ENCODE data around the gene GCDH.
"Not testable (repeated sequence)": the region's sequence is repeated elsewhere in the genome, so short reads cannot be mapped to it uniquely, and the experiment has no call there.

The GCDH gene

DNA sequence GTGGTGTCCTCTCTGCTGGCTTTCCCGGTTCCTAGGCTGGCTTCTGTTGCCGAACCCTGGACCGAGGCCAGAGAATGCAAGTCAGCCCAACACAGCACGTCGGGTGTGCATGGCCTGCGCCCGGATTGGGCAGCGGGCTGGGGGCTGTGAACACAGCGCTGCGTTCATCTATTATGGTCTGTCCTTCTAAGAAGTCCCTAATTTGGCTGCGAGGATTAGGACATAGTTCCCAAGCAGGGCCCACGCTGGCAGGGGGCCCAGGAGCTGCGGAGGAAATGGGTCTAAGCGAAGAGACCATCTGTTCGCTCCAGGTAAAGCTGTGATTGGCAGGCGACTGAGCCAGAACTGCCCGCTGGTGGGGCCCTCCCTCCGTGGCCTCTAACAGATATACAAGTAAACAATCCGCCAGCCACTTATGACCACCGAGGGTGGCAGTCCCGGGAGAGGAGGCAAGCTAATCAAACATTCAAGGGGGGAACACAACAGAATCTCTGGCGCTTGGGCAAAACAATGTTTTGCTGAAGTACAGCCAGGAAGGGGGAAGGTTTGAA lies 22.1 kb downstream of the GCDH start:
- Mint-ChIP-seq H3K27ac (no peak overlapping the region), H3K9me3 (no peaks in the 10 kb centered on the region), H3K36me3 (ENCODE audit: low read depth) (peaks cover 3% of the 10 kb centered on the region), H3K27me3 (ENCODE audit: low read depth) (no peaks in the 10 kb centered on the region), H3K4me1 (ENCODE audit: low read depth) (peaks cover 15% of the 10 kb centered on the region), H3K4me3 (no peak overlapping the region)

GRCh38 chr19:12913851-12914690 lies 23.1 kb downstream of the GCDH start:
- Mint-ChIP-seq H3K27ac (peak overlapping the region; percentile 97), H3K27me3 (ENCODE audit: low read depth) (no peaks in the 10 kb centered on the region), H3K36me3 (ENCODE audit: low read depth) (peaks cover 3% of the 10 kb centered on the region), H3K4me3 (peak overlapping the region; percentile 62), H3K4me1 (ENCODE audit: low read depth) (peaks cover 20% of the 10 kb centered on the region), H3K9me3 (no peaks in the 10 kb centered on the region)

- not testable (repeated sequence) for H3K27me3 Mint-ChIP-seq (ENCODE audit: low read depth); H3K4me3 Mint-ChIP-seq; H3K9me3 Mint-ChIP-seq; H3K36me3 Mint-ChIP-seq (ENCODE audit: low read depth); H3K27ac Mint-ChIP-seq
- peaks cover 25% of the 10 kb centered on the region for H3K4me1 Mint-ChIP-seq (ENCODE audit: low read depth)
These were observed 24.9 kb downstream of the GCDH start for GRCh38 chr19:12915860-12916259.

DNA sequence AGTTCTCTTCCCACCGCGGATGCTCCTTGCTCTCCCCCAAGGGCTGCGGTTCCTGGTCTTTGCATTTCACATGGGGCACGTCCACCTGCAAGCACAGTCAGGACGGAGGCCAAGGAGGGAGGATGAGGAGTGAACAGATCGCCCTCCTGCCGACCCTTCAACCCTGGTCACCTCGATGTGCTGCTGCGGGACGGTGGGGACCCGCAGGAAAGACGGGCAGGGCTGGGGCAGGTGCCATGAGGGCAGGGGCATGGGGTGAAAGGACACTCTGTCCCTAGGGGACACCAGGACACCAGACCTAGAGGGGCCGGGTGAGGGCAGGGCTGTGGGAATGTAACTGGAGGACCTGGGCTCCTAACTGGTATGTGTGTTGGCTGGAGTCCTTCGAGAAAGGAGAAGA lies 27.3 kb downstream of the GCDH start:
- H3K36me3 Mint-ChIP-seq (ENCODE audit: low read depth): peaks cover 9% of the 10 kb centered on the region
- peak overlapping the region; percentile 62 for H3K4me3 Mint-ChIP-seq
- H3K27me3 Mint-ChIP-seq (ENCODE audit: low read depth): no peaks in the 10 kb centered on the region
- no peaks in the 10 kb centered on the region for H3K9me3 Mint-ChIP-seq
- H3K4me1 Mint-ChIP-seq (ENCODE audit: low read depth): peaks cover 25% of the 10 kb centered on the region
- H3K27ac Mint-ChIP-seq: peak overlapping the region; percentile 78

GRCh38 chr19:12921047-12921446 lies 30.1 kb downstream of the GCDH start:
- Mint-ChIP-seq H3K27me3 (ENCODE audit: low read depth) (no peaks in the 10 kb centered on the region), H3K4me1 (ENCODE audit: low read depth) (peaks cover 10% of the 10 kb centered on the region), H3K27ac (no peak overlapping the region), H3K36me3 (ENCODE audit: low read depth) (peaks cover 21% of the 10 kb centered on the region), H3K4me3 (no peak overlapping the region), H3K9me3 (no peaks in the 10 kb centered on the region)

DNA sequence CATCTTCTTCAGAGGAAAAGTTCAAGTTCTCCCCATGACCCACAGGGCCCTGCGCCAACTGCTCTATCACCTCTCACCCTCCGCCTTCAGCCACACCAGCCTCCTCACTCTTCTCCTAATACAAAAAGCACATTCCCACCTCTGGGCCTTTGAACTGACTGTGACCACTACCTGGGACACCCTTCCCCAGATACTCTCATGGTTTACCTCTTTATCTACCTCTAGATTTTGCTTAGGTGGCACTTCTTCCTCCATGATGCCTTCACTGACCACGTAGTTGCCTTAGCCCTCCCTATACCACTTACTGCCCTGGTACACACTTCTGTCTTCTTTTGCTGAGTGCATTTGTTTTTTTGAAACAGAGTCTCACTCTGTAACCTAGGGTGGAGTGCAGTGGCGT lies 32.0 kb downstream of the GCDH start:
- no peak overlapping the region for H3K27ac Mint-ChIP-seq
- H3K36me3 Mint-ChIP-seq (ENCODE audit: low read depth): peaks cover 29% of the 10 kb centered on the region
- no peaks in the 10 kb centered on the region for H3K27me3 Mint-ChIP-seq (ENCODE audit: low read depth)
- peaks cover 10% of the 10 kb centered on the region for H3K4me1 Mint-ChIP-seq (ENCODE audit: low read depth)
- H3K9me3 Mint-ChIP-seq: no peaks in the 10 kb centered on the region
- no peak overlapping the region for H3K4me3 Mint-ChIP-seq

DNA sequence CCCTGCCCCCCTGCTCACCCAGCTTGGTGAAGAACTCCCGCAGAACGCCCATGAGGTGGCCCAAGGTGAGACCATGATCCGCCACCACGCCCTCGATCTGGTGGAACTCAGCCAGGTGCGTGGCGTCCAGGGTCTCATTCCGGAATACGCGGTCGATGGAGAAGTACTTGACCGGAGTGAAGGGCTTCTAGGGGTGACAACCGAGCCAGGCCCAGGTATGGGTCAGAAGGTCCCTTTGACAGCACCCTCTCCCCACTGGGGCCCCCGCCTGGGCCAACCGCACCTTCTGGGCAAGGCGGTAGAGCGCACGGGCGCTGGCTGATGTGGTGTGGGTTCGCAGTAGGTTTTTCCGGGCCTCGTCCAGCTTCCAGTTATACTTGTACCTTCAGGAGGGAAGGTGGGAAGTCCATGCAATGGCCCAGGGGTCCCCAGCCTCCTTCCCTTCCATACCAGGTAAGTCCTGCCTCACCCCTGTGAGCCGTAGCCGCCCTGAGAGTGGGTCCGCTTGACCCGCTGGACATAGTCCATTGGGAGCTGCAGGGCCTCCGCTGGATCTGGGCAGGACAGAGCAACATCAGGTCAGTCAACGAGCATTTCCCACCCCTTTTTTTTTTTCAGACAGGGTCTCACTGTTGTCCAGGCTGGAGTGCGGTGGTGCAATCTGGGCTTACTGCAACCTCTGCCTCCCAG lies 33.8 kb downstream of the GCDH start:
- no peak overlapping the region for H3K27ac Mint-ChIP-seq
- no peaks in the 10 kb centered on the region for H3K27me3 Mint-ChIP-seq (ENCODE audit: low read depth)
- H3K4me3 Mint-ChIP-seq: no peak overlapping the region
- H3K9me3 Mint-ChIP-seq: no peaks in the 10 kb centered on the region
- H3K4me1 Mint-ChIP-seq (ENCODE audit: low read depth): no peaks in the 10 kb centered on the region
- peaks cover 38% of the 10 kb centered on the region for H3K36me3 Mint-ChIP-seq (ENCODE audit: low read depth)

- Mint-ChIP-seq H3K27me3 (ENCODE audit: low read depth) (no peaks in the 10 kb centered on the region), H3K36me3 (ENCODE audit: low read depth) (peaks cover 30% of the 10 kb centered on the region), H3K4me3 (no peak overlapping the region), H3K4me1 (ENCODE audit: low read depth) (peaks cover 16% of the 10 kb centered on the region), H3K27ac (no peak overlapping the region), H3K9me3 (no peaks in the 10 kb centered on the region)
These were observed 39.2 kb downstream of the GCDH start for GRCh38 chr19:12930002-12930645.

- Mint-ChIP-seq H3K36me3 (ENCODE audit: low read depth) (peaks cover 22% of the 10 kb centered on the region), H3K4me3 (peak overlapping the region; percentile 99), H3K27ac (peak overlapping the region; percentile 90), H3K4me1 (ENCODE audit: low read depth) (peaks cover 24% of the 10 kb centered on the region), H3K9me3 (no peaks in the 10 kb centered on the region), H3K27me3 (ENCODE audit: low read depth) (no peaks in the 10 kb centered on the region)
These were observed 41.7 kb downstream of the GCDH start for GRCh38 chr19:12932392-12933286.

DNA sequence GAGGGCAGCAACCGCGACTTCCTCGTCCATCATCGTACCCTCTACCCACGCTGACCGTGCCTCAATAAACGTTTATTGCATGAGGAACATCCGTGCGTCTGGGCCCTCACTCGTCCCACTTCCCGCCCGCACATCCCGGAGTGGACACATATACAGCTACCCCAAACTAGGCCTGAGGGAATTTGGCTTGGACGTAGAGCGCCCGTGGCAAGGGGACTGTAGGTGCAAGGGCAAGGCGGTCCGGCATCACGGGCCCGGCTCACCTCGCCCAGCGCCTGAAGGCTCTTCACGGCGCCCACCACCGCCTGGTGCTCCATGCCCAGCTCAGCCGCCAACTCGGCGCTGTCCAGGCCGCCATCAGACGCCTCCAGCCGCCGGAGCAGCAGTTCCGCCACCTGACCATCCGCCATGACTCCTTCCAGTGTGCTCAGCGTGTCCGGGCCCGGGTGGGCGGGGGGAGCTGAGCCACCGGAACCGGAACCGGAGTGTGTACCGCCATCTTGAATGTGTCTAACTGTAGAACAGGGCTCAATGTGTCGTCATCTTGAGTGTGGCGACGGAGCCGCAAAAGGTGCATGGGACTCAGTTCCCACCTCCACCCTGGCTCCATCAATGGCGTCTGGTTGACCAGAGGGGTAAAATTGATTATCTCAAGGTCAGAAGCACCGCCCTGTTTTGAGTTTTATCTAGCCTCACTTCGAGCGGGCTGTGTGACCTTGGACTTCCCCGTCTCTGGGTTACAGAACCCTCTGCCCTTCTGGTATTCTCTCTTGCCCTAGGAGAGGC lies 42.5 kb downstream of the GCDH start, which contains the start of gene FARSA:
TSS of gene FARSA (minus strand) at position 425 of the 786 bp plus-strand sequence. CDS start at position 410, 15 bp downstream.
- no peaks in the 10 kb centered on the region for H3K27me3 Mint-ChIP-seq (ENCODE audit: low read depth)
- peak within 1 kb of the TSS; percentile 90 for H3K27ac Mint-ChIP-seq
- peaks cover 20% of the 10 kb centered on the region for H3K36me3 Mint-ChIP-seq (ENCODE audit: low read depth)
- H3K4me3 Mint-ChIP-seq: peak within 1 kb of the TSS; percentile 99
- peaks cover 27% of the 10 kb centered on the region for H3K4me1 Mint-ChIP-seq (ENCODE audit: low read depth)
- no peaks in the 10 kb centered on the region for H3K9me3 Mint-ChIP-seq

DNA sequence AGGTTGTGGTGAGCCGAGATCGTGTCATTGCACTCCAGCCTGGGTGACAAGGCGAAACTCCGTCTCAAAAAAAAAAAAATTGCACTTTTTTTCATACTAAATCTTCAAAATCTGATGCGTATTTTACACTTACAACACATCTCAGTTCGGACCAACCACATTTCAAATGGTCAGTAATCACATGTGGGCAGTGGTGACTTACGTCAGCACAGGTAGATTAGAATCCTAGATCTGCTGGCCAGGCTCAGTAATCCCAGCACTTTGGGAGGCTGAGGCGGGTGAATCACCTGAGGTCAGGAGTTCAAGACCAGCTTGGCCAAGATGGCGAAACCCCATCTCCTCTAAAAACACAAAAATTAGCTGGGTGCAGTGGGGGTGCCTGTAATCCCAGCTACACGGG lies 44.1 kb downstream of the GCDH start:
- H3K4me1 Mint-ChIP-seq (ENCODE audit: low read depth): peaks cover 38% of the 10 kb centered on the region
- no peaks in the 10 kb centered on the region for H3K27me3 Mint-ChIP-seq (ENCODE audit: low read depth)
- H3K36me3 Mint-ChIP-seq (ENCODE audit: low read depth): peaks cover 28% of the 10 kb centered on the region
- H3K9me3 Mint-ChIP-seq: no peaks in the 10 kb centered on the region
- no peak overlapping the region for H3K4me3 Mint-ChIP-seq
- H3K27ac Mint-ChIP-seq: peak overlapping the region; percentile 31

DNA sequence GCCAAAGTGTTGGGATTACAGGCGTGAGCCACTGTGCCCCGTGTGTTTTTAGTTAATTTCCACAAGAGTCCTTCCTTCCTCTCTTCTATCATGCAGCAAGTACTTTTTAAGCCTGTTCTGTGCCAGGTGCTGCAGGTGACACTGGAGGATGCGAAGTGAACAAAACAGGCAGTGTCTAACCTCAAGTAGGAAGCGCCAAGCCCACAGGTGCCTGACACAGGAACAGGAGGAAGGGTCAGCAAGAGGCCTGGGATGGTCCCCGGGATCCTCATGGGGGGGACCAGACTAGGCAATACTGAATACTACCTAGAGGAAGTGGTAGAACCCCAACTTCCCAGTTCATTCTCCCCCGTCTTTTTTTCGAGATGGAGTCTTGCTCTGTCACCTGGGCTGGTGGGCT lies 45.6 kb downstream of the GCDH start:
- Mint-ChIP-seq H3K27me3 (ENCODE audit: low read depth) (no peaks in the 10 kb centered on the region), H3K27ac (peak overlapping the region; percentile 62), H3K4me3 (no peak overlapping the region), H3K36me3 (ENCODE audit: low read depth) (peaks cover 40% of the 10 kb centered on the region), H3K4me1 (ENCODE audit: low read depth) (peaks cover 48% of the 10 kb centered on the region), H3K9me3 (no peaks in the 10 kb centered on the region)
